K562 treated with DMSO at 1 percent for 24 hours (cell line): ENCODE measurements around the gene SLC4A5. TPM values are rescaled to one million over a fixed set of nuclear protein-coding genes. Genes with fewer than 3 reads are reported as not detected.

ENCODE experiments used
- total RNA-seq: library from RNA; unstranded; fragments of 300-600 nt; gene quantifications from 2 replicates; pipeline ENCODE4 v1.2.3, GENCODE V29; 2022; ENCODE audit warnings: low read depth; ENCODE audit not compliant: insufficient read depth

SLC4A5 gene, protein sequence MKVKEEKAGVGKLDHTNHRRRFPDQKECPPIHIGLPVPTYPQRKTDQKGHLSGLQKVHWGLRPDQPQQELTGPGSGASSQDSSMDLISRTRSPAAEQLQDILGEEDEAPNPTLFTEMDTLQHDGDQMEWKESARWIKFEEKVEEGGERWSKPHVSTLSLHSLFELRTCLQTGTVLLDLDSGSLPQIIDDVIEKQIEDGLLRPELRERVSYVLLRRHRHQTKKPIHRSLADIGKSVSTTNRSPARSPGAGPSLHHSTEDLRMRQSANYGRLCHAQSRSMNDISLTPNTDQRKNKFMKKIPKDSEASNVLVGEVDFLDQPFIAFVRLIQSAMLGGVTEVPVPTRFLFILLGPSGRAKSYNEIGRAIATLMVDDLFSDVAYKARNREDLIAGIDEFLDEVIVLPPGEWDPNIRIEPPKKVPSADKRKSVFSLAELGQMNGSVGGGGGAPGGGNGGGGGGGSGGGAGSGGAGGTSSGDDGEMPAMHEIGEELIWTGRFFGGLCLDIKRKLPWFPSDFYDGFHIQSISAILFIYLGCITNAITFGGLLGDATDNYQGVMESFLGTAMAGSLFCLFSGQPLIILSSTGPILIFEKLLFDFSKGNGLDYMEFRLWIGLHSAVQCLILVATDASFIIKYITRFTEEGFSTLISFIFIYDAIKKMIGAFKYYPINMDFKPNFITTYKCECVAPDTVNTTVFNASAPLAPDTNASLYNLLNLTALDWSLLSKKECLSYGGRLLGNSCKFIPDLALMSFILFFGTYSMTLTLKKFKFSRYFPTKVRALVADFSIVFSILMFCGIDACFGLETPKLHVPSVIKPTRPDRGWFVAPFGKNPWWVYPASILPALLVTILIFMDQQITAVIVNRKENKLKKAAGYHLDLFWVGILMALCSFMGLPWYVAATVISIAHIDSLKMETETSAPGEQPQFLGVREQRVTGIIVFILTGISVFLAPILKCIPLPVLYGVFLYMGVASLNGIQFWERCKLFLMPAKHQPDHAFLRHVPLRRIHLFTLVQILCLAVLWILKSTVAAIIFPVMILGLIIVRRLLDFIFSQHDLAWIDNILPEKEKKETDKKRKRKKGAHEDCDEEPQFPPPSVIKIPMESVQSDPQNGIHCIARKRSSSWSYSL
- 1.1 and 1.4 TPM in 2 replicates for total RNA-seq

GRCh38 chr2:74343316-74343715 lies at the start of gene SLC4A5:
Gene SLC4A5, minus strand, starts transcription at chr2:74343416. Its CDS starts 28,393 bp downstream, at chr2:74315023.

DNA sequence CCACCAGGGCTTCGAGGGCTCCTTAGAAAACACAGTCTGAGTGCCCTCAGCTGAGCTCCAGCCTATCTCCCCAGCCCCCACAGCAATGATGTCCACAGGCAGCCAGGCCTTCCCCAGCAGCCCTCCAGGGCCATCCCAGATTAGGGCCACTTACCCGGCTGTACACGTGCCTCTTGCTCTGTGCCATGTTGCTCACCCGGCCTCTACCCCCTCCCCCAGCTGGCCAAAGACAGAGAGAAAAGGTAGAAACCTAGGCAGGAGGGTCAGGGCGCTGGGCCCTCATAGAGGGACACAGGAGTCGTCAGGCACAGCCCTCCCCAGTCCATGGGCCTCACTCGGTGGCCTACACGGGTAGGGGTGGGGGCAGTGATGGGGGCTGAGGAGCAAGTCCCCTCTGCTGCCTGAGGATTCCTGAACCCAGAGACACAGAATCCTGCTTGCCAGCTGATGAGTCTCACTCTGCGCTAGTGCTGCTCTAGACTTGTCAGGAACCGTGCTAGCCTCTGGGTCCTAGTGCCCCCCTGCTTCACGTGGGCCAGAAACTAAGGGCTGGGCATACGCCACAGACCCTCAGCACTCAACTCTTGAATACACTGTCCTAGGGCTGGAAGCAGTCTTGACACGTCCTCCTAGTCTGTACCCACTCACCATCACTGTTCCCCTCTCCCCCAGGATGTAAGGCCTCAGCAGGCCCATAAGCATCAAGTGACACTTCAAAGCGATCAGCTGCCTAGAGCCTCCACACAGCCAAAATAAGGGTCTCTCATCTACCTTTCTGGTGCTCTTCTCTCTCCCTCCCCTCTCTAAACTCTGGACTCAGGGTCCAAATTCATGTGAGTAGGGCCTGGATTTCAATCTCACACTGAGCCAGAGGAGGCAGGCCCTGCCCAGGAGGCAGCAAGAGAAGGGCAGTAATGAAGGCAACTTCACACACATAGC lies 36.9 kb upstream of the SLC4A5 start, which contains the start of gene DCTN1:
TSS of gene DCTN1 (minus strand) at position 461 of the 939 bp plus-strand sequence. CDS start at position 187, 274 bp downstream.

DNA sequence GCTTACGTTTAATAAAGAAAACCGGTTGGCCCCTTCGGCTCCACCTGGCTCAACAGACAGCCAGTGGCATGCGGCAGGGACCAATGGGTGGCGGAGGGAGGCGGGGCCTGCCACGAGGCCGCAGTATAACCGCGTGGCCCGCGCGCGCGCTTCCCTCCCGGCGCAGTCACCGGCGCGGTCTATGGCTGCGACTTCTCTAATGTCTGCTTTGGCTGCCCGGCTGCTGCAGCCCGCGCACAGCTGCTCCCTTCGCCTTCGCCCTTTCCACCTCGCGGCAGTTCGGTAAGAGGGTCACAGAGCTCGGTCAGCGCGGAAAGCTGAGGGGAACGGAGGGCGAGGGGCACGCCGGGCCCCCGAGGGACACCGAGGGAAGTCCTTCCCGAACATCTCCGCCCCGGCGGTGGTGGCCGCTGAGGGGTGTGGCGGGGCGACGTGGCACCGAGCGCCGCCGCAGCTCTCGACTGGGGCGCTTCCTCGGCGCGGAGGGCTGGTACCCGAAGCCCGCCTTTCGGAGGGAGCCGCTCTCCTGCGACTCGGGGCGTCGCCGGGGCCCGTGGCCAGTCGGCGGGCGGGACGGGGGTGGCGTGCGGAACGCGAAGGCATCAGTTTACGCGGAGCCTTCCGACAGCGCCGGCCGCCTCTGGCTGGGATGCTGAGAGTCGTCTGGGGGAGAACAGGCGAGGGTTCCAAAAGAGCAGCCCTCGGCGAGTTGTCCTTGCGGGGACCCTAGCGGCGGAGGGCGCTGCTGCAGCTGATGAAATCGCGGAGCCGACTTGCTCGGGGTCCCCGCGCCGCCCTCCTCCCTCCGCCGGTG lies 144.5 kb downstream of the SLC4A5 start, which contains the start of gene MTHFD2:
TSS of gene MTHFD2 (plus strand) at position 155 of the 814 bp plus-strand sequence. CDS start at position 182, 27 bp downstream.

DNA sequence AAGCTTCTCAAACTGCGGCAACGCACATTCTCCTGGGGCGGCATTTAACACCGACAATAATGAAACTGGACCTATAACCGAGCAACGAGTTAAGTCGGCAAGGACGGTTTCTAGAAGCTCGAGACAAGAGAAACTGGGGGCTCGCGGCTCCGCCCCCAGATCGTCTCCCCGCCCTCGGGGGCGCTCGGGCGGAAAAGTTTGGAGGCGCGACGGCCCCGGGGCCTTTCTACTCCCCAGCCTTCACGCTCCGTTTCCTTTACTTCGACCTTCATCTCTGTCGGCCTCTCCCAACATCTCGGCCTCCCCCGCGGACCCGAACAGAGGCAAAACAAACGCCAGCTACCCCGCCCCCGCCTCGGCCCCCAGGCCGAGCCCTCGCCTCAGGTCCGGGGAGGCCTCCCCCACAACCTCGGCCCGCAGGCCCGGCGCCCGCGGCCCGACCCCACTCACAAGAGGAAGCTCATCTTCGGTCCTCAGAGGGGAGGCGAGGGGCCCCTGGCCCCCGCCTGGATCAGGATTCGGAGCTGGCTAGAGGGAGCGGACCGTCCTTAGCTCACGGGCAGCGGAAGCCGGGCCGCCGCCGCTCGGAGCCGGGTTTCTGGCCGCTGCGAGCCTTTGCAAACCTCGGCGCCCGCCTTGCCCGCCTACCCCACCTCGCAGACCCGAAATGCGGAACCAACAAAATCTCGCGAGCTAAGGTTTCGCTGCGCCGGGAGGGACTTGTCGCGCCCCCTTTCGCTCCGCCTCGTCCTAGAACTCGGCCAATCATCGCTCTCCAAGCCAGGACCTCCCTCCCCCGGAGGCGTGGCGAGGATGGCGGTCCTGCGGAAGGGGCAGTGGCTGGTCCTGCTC lies 164.8 kb downstream of the SLC4A5 start, which contains the start of gene MOB1A:
TSS of gene MOB1A (minus strand) at position 669 of the 852 bp plus-strand sequence. CDS start at position 464, 205 bp downstream.

Other genes with a start within 250 kb of the SLC4A5 start
- gene BOLA3, start 195.5 kb downstream of the SLC4A5 start, total RNA-seq: 89.9 and 92.2 TPM in 2 replicates
- gene MOB1A, start 164.5 kb downstream of the SLC4A5 start, total RNA-seq: 45.5 and 65.3 TPM in 2 replicates
- gene MTHFD2, start 144.8 kb downstream of the SLC4A5 start, total RNA-seq: 218 and 227 TPM in 2 replicates
- 94.7 and 97.8 TPM in 2 replicates for gene DCTN1, start 36.9 kb upstream of the SLC4A5 start, total RNA-seq
- 1.5 and 1.9 TPM in 2 replicates for gene C2orf81, start 78.2 kb upstream of the SLC4A5 start, total RNA-seq
- 33.5 and 34.9 TPM in 2 replicates for gene WDR54, start 78.3 kb upstream of the SLC4A5 start, total RNA-seq
- 7.8 and 9.6 TPM in 2 replicates for gene RTKN, start 98.5 kb upstream of the SLC4A5 start, total RNA-seq
- gene INO80B, start 111.7 kb upstream of the SLC4A5 start, total RNA-seq: 8.9 and 9.7 TPM in 2 replicates
- gene WBP1, start 115.0 kb upstream of the SLC4A5 start, total RNA-seq: 62.0 and 81.7 TPM in 2 replicates
- 78.8 and 82.8 TPM in 2 replicates for gene MOGS, start 122.0 kb upstream of the SLC4A5 start, total RNA-seq
- gene MRPL53, start 129.3 kb upstream of the SLC4A5 start, total RNA-seq: 77.4 and 89.1 TPM in 2 replicates
- gene CCDC142, start 139.6 kb upstream of the SLC4A5 start, total RNA-seq: 8.3 and 9.2 TPM in 2 replicates
- 16.8 and 18.6 TPM in 2 replicates for gene TTC31, start 139.7 kb upstream of the SLC4A5 start, total RNA-seq
- gene LBX2, start 156.2 kb upstream of the SLC4A5 start, total RNA-seq: 14.9 and 16.7 TPM in 2 replicates
- gene PCGF1, start 164.3 kb upstream of the SLC4A5 start, total RNA-seq: 21.4 and 28.6 TPM in 2 replicates
- 0.24 TPM in 1 of 2 replicates, not detected in the other for gene TLX2, start 171.0 kb upstream of the SLC4A5 start, total RNA-seq
- not detected in 2 replicates for gene DQX1, start 182.8 kb upstream of the SLC4A5 start, total RNA-seq
- gene AUP1, start 186.3 kb upstream of the SLC4A5 start, total RNA-seq: 156 and 160 TPM in 2 replicates
- 71.6 and 75.8 TPM in 2 replicates for gene HTRA2, start 186.5 kb upstream of the SLC4A5 start, total RNA-seq
- gene LOXL3, start 210.5 kb upstream of the SLC4A5 start, total RNA-seq: 0.57 and 0.78 TPM in 2 replicates
- 49.2 and 53.4 TPM in 2 replicates for gene DOK1, start 211.3 kb upstream of the SLC4A5 start, total RNA-seq